H1 (cell line): ENCODE data around the gene IL17REL. TPM values are rescaled to one million over a fixed set of nuclear protein-coding genes. Genes with fewer than 3 reads are reported as not detected.

Experiments
- BACH1 ChIP-seq: IDR thresholded peaks from 2 replicates; pipeline ENCODE4 v1.6.1; 2012; ENCODE audit warnings: low read length, improper control_type of control experiment
- CBX8 ChIP-seq: fragments of 300-800, 300-1000 bp; sonication (generic); IDR thresholded peaks from 2 replicates; pipeline ENCODE4 v1.7.1; 2016; ENCODE audit warnings: low read depth, low read length, borderline replicate concordance
- EP300 ChIP-seq, 2 experiments: IDR thresholded peaks; 1 replicate in 1 of 2; 2 replicates in 1 of 2; pipeline ENCODE4 v1.6.1; 2011 to 2012; ENCODE audit warnings: low read depth in 2 of 2, low read length in 2 of 2, mild to moderate bottlenecking in 2 of 2, borderline replicate concordance in 1 of 2, inconsistent platforms in 1 of 2, moderate library complexity in 1 of 2
- KDM1A ChIP-seq: fragments of 200-600, 300-600 bp; sonication (generic); IDR thresholded peaks from 2 replicates; pipeline ENCODE4 v1.7.1; 2016; ENCODE audit warnings: mild to moderate bottlenecking, low read length, borderline replicate concordance
- NRF1 ChIP-seq: IDR thresholded peaks from 2 replicates; pipeline ENCODE4 v1.6.1; 2011; ENCODE audit warnings: mild to moderate bottlenecking, low read depth, low read length, improper control_type of control experiment
- PHF8 ChIP-seq: fragments of 200-600 bp; sonication (generic); conservative IDR thresholded peaks from 2 replicates; pipeline ENCODE4 v1.7.1; 2012; ENCODE audit warnings: low read depth, mild to moderate bottlenecking, inconsistent platforms, low read length, moderate library complexity
- RAD21 ChIP-seq, 2 experiments: IDR thresholded peaks in 1 of 2; conservative IDR thresholded peaks in 1 of 2; 2 replicates each; pipeline ENCODE4 v1.6.1; 2011; ENCODE audit warnings: low read depth in 2 of 2, low read length in 2 of 2, improper control_type of control experiment in 1 of 2, inconsistent platforms in 1 of 2, mild to moderate bottlenecking in 1 of 2, moderate library complexity in 1 of 2
- RNF2 ChIP-seq: fragments of 200-900, 300-1000 bp; sonication (generic); IDR thresholded peaks from 2 replicates; pipeline ENCODE4 v1.7.1; 2016; ENCODE audit warnings: borderline replicate concordance, low read depth, mild to moderate bottlenecking, antibody characterized with exemption, low read length; ENCODE audit not compliant: poor library complexity, severe bottlenecking; ENCODE audit errors: missing control alignments
- RXRA ChIP-seq: IDR thresholded peaks from 2 replicates; pipeline ENCODE4 v1.6.1; 2011; ENCODE audit warnings: low read depth, mild to moderate bottlenecking, low read length, moderate library complexity; ENCODE audit not compliant: insufficient read depth
- polyA plus RNA-seq, 7 experiments: library from polyadenylated mRNA; depleted of rRNA in 3 of 7; stranded (reverse) in 5 of 7; unstranded in 2 of 7; fragments of >200 nt in 5 of 7; fragments of 200-250 nt in 2 of 7; gene quantifications; 1 replicate in 5 of 7; 2 replicates in 1 of 7; 4 replicates in 1 of 7; pipeline versions ENCODE4 v1.2.1 to v1.2.3, GENCODE V29; 2011 to 2013; ENCODE audit warnings: missing spikeins in 2 of 7, mixed read lengths in 2 of 7
- total RNA-seq: library from RNA; stranded (reverse); fragmentation: NEBNext Ultra II Directional; extraction: Animal tissue kit (Norgen Biotek cat#: 25700); gene quantifications from 2 replicates; pipeline ENCODE4 v1.2.1, GENCODE V29; 2021
- TF ChIP-seq, protein P1 (sequence below): IDR thresholded peaks from 2 replicates; pipeline ENCODE4 v1.6.1; 2011; ENCODE audit warnings: low read depth, mild to moderate bottlenecking, low read length; ENCODE audit not compliant: insufficient read depth

The IL17REL gene
- total and polyA plus RNA-seq, 2 of the 8 experiments (the other 6 are each of a cell fraction or from before 2014, with no cell fraction given) = 0.15 to 0.20 TPM

DNA sequence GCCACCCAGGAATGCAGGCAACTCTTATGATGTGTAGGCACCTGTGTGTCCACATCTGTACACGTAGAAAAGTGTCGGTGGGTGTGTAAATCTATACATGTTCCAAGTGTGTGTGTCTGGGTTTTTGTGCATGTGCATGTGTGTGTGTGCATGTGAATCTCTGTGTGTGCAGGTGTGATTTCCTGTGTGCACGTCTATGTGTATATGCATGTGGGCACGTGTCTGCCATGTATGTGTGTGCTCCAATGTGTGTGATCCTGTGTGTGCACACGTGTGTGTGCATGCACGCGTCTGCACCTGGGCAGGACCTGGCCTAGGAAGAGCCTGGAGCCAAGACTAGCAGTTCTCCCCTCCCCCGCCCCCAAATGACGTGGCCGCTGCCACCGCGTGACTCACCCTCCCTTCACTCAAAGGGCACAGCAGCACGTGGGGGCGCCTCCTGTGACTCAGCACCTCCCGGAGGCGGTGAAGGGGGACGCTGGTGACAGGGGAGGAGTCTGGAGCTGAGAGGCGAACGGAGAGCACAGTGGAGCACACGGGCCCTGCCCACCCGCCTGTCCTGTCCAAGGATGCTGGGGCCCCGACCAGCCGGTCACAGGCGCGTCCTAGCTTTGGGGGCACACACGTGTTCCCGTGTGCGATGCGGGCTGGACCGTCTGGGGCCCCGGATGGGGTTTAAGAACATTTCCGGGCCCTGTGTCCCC is 41.9 kb downstream of the IL17REL start (continued):
- TF ChIP-seq NRF1 (no peak), RAD21 (IDR thresholded peaks at IDR 0.05 in 1 of 2, conservative IDR thresholded peaks at IDR 0.05 in 1 of 2; ENCODE audit: low read depth in 2 of 2, low read length in 2 of 2) (no peak), RXRA (no peak), KDM1A (peak; percentile 11; the same call in 1 of the 2 replicates), EP300 (IDR thresholded peaks at IDR 0.05; ENCODE audit: borderline replicate concordance in 1 of 2, low read depth in 2 of 2, low read length in 2 of 2) (peak in 1 of 2 experiments; percentile 48; a peak in 1 of 3 replicates), PHF8 (no peak), BACH1 (peak; percentile 92), CBX8 (no peak), RNF2 (no peak)
- TF ChIP-seq, protein P1, sequence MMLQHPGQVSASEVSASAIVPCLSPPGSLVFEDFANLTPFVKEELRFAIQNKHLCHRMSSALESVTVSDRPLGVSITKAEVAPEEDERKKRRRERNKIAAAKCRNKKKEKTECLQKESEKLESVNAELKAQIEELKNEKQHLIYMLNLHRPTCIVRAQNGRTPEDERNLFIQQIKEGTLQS = peak; percentile 76
